Ecto neural progenitor cell (in vitro differentiated cells): ENCODE data around the gene TCP1.
A peak's percentile ranks its signal among the peaks of the same experiment; 100 is the strongest.
"Not testable (repeated sequence)": the region's sequence is repeated elsewhere in the genome, so short reads cannot be mapped to it uniquely, and the experiment has no call there.

Source experiments
- DNase-seq: peaks from one replicate; pipeline ENCODE4 v3.0.0-alpha.2; 2018; ENCODE audit warnings: low spot score

TCP1 gene

DNA sequence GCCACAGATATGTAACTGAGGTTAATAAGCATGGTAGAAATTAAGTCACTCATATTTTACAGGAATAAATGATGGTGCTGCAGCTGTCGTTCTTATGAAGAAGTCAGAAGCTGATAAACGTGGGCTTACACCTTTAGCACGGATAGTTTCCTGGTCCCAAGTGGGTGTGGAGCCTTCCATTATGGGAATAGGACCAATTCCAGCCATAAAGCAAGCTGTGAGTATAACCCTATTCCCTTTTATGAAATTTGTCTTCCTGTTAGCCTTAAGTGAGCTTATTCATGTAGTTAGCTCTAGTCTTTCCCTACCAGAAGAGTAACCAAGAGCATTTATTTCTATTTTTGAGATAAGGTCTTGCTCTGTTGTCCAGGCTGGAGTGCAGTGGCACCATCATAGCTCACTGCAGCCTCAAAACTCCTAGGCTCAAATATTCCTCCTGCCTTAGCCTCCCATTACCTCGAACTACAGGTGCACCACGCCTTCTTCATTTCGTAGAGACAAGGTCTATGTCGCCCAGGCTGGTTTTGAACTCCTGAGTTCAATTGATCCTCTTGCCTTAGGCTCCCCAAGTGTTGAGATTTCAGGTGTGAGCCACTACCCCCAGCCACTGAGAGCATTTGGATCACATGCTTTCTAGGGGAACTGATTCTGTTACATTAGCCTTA is 12.0 kb downstream of the TCP1 start:
- no peak for DNase-seq

DNA sequence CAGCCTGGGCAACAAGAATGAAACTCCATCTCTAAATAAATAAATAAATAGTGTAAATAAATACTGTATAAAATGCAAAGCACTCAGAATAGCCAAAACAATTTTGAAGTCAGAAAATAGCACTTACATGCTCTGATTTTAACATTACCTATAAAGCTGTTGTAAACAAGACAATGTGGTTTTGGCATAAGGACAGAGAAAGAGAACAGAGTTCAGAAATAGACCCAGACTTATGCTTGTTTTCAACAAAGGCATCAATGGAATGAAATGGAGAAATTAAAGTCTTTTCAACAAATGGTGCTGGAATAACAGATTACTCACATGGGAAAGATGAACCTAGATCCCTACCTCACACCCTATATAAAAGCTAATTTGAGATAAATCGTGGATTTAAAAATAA is 17.2 kb downstream of the TCP1 start:
- DNase-seq = no peak

- no peak for DNase-seq
Measured at GRCh38 chr6:159769470-159769869, 19.9 kb downstream of the TCP1 start.

DNA sequence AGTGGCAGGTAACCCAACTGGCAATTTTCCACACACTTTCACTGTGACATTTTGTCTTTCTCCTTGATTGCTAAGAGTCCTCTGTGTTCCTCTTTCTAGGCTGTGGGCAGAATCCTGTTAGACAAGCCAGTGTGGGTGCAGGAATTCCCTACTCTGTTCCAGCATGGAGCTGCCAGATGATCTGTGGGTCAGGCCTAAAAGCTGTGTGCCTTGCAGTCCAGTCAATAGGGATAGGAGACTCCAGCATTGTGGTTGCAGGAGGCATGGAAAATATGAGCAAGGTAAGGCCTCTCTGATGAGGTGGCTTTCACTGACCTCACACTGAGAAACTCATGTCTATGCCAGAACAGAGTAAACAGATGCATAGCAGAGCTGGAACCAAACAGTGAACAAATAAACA is 22.5 kb downstream of the TCP1 start:
- DNase-seq = no peak

- DNase-seq = peak; percentile 44
Measured at GRCh38 chr6:159762681-159763293, 26.6 kb downstream of the TCP1 start.

DNA sequence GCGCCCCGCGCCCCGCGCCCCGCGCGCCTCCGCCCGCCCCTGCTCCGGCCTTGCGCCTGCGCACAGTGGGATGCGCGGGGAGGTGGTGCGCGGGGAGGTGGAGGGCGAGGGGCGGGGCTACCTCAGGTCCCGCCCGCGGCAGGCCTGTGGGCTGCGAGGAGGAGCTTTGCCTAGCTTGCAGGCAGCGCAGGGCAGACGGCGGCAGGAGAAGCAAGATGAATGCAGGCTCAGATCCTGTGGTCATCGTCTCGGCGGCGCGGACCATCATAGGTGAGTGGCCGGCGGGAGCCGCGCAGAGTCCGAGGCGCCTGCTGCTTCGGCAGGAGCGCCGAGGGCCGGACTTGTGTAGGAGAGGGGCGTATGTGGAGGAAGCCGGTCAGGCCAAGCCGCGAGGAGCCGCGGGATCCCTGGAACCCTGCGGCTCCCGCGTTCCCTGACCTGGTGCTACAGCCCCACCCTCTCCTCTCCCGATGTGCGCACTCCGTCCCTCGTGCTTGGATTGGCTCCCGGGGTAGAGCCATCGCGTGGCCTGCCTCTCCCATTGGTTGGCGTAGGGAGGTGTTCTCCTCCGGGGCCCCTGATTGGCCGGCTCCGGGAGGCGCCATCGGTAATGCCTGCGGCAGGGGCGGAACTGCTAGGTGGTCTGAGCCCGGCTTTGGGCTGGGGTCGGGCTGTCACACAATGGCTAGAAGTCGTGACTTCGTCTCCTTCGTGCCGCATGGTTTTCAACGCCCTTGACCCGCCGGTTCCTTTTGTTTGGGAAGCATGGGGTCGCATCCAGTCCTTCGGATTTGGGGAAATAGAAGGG is 27.3 kb downstream of the TCP1 start, which contains the start of gene ACAT2:
TSS of gene ACAT2 (plus strand) at position 173 of the 808 bp plus-strand sequence. CDS start at position 216, 43 bp downstream.
- DNase-seq = peak; percentile 96

DNA sequence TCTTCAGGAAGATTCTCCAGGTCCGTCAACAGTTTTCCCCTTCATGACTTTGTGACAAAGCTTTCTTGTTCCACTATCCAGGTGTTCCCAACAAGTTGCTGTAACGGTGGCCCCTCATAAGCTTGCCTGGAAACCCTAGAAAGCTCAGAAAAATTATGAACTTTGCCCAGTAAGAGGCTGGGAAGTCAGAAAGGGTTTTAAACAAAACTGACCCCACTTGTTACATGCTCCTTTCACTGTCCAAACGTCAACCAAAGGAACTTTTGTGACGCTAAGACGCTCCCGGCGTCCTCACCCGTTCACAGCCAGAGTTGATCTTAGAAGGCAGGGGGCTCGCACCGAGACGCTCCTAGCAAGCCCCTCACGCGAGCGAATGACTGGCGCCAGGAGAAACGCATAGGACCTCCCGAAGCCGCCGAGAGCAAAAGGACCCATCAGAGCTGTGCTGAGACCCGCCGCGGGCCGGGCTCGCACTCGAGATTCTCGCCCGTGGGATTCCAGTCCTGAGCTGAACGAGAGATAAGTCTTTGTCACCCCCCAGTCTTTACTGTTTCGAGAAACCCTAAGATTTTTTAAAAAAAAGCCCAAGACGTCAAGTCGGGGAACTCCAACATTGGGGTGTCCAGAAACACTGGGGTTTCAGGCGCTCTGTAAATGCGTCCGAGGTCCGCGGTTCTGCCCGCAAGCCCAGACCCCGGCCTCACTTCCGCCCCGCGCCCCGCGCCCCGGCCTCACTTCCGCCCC is 28.1 kb downstream of the TCP1 start:
- DNase-seq = peak; percentile 69

GRCh38 chr6:159760602-159761057 is 28.8 kb downstream of the TCP1 start:
- DNase-seq = peak; percentile 54

DNA sequence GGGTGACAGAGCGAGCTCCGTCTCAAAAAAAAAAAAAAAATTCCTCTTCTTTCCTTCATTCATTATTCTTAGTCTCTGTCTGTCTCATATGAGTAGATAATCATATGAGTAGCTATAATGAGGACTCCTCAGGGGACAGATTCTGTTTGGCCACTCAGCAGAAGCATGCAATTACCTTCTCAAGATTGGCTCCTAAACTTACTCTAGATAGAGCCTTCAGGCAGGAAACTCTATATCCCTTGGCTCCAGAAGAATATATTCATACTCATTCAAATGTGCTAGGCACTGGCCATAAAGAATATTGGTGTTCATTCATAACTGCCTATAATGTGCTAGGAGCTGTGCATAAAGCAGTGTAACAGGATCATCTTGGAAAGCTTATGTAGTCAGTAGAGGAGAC is 29.8 kb downstream of the TCP1 start:
- no peak for DNase-seq

GRCh38 chr6:159758031-159759001 is 31.1 kb downstream of the TCP1 start:
- DNase-seq = no peak

GRCh38 chr6:159756508-159756907 is 32.9 kb downstream of the TCP1 start:
- DNase-seq = no peak

- DNase-seq = no peak
Measured at GRCh38 chr6:159754959-159755914, 34.2 kb downstream of the TCP1 start.

- DNase-seq = no peak
Measured at GRCh38 chr6:159754401-159754800, 35.0 kb downstream of the TCP1 start.

DNA sequence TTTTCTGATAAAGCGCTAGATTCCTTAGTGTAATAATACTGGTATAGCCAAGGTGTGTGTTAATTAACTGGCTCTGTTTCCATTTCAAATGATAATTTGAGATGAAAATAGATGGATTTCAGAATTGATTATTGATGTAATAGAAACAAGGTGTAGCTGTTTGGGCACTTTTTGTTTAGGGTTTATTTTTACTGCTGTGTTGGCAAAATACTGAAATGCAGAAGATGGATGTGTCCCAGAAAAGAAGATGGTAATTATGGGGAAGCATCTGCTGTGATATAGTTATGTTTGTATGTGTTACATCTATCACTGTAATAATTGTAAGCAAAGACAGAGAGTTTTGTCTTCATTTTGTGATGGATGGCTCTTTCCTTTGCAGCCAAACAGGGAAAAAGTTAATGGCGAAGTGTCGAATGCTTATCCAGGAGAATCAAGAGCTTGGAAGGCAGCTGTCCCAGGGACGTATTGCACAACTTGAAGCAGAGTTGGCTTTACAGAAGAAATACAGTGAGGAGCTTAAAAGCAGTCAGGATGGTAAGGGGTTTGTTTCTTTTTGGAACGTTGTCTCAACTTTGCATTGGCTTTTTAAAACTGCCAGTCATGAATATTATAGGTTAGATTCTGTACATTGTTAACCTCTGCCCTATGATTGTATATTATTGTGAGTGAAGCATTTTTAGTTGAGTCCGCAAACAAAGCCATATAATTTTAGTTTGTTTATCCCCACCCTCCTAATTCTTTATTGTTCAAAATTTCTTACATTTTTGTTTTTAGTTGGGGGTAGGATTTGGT is 36.1 kb downstream of the TCP1 start:
- DNase-seq = no peak

DNA sequence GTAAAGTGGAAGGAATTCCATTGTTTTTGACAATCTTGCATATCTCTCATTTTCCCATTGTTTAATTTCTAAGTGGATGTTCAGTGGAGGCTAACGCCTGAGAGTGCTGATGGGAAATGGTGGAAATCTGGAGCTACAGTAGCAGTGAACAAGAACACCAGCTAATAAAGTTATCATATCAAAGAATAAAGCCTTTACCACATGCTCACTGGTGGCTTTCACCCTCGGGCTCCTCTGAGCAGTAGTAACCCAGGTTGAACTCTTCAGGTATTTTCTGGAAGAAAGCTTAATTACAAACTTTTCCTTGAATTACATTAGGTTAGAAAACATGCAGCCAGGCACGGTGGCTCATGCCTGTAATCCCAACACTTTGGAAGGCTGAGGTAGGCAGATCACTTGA is 38.0 kb downstream of the TCP1 start:
- no peak for DNase-seq

DNA sequence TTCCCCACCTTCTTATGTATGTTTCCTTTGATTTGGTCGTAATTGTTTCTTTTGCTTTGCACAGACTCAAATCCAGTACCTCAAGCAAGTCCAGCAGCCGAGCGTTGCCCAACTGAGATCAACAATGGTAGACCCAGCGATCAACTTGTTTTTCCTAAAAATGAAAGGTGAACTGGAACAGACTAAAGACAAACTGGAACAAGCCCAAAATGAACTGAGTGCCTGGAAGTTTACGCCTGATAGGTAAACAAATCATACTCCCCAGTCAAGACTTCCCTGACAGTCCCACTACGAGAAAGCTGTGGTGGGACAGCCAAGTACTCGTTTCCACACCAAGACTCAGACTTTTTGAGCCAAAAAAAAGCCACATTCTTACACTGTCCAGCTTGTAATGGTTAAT is 41.3 kb downstream of the TCP1 start:
- not testable (repeated sequence) for DNase-seq

GRCh38 chr6:159746759-159747158 is 42.6 kb downstream of the TCP1 start:
- no peak for DNase-seq

DNA sequence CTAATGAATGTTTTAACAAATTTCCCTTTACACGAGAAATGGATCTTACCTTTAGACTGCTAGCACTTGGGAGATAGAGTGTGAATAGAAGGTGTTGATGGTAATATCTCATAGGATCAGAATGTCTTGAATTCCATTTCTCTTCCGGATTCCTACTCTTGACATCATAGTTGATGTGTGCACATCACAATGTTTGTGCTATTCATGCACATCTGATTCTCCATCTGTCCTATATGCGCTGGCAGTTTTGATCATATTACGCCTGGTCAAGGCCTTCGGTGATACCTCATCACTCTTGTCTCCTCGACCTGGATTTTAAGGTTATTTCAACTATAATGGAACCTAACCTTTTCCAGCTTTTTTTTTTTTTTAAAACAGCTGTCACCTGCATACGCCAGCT is 44.3 kb downstream of the TCP1 start:
- no peak for DNase-seq

DNA sequence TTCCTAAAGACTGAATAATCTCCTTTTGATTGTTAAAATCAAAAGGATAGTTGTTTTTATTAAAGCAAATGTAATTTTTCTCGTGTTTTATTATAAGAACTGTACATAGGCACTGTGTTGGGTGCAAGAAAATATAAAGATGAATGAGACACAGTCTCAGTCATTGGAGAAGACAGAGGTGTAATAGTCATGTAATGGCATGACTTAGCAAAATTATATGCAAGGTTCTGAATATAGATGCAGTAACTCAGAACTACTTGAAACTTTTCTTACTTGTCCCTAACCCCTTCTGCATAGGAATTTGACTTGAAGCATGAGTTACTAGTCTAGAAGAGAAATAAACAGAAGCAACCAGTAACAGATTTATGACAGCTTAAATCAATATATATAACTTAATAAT is 47.2 kb downstream of the TCP1 start:
- DNase-seq = no peak
